NCI-H1436 treated with DMSO at 0.1 percent for 48 hours (cell line): ENCODE data around the gene SH2D2A.

Experiments used
- DNase-seq: peaks from one replicate; lab custom pipeline; 2025; lab: John Stamatoyannopoulos, UW

SH2D2A gene

DNA sequence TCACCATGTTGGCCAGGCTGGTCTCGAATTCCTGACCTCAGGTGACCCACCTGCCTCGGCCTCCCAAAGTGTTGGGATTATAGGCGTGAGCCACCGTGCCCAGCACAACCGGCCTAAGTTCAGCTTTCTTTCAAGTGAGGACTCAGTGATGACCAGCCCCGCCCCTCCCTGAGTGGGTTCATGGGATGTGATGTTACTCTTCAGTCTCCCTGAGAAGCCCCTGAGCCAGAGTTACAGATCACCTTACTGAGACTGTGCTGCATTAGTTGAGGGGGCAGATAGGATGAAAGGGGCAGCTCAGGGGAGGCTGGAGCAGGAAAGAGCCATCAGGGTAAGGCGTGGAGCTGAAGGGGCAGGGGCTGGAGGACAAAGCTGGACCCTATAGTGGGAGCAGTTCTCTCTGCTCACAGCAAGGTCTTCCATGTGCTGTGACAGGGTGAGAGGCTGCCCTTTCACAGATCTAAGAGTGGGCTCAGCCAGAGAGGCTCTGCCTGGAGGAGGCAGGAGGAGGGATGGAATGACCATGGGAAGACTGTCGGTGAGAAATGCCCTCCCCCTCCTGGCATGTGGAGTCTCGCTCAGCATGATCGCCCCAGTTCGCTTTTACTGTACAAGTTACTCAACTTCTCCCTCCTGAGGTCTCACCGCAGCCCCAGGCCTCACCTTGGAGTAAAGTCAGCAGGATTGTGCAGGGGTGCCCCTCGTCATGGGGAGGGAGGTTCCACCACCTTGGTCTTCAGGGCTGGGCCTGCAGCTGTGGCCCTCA is 13.4 kb downstream of the SH2D2A start:
- no peak for DNase-seq

DNA sequence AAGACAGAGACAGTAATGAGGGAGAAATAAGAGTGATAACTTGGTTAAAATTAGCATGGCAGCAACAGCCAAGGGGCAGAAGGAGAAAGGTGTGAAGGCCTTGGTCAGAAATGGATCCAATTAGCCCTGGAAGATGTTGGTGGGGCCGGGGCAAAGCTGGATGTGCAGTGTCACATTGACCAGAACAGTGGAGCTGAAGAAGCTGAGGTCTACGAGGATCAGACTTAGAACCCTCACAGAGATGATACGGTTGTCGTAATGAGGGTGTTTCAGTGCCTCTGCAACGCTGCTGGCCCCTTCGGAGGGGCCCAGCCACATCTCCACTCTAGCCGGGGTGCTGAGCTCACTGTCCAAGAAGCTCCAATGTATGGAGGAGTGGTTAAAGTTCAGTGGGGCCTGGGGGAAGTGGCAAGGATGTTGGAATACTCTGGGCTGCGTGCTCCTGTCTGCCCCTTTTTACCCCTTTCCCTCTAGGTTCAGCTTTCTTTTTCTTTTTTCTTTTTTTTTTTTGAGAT is 14.2 kb downstream of the SH2D2A start:
- DNase-seq: no peak

DNA sequence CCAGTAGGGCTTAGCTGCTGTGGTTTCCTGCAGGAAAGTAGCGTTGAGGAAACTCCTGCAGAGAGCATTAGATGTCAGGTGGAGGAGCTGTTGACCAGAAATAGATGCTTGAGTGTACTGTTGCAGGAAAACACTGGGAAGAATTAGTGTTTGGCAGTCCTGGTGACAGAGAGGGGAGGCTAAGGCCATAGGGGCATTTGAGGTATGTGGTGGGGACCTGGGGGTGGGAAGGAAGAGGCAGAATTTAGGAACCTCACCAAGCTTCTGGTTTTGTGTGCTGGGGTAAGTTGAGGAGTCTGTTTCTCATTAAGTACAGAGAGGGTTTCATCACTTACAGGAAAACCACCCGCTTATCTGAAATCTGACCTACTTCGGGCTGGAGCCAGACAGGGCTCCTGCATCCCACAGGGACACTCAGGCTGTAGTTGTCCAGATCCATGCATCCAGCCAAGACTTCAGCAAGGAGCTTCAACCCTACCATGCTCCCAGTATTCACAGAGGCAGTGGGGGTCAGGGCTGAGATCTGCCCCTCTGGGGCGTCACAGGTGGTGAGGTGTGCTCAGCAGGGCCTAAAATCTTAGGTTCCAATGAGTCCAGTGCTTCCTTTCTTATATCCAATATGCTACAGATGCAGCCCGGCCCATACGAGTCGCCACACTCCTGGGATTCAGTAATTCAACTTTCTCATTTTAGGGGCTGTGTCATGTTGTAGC is 15.1 kb downstream of the SH2D2A start:
- no peak for DNase-seq

DNA sequence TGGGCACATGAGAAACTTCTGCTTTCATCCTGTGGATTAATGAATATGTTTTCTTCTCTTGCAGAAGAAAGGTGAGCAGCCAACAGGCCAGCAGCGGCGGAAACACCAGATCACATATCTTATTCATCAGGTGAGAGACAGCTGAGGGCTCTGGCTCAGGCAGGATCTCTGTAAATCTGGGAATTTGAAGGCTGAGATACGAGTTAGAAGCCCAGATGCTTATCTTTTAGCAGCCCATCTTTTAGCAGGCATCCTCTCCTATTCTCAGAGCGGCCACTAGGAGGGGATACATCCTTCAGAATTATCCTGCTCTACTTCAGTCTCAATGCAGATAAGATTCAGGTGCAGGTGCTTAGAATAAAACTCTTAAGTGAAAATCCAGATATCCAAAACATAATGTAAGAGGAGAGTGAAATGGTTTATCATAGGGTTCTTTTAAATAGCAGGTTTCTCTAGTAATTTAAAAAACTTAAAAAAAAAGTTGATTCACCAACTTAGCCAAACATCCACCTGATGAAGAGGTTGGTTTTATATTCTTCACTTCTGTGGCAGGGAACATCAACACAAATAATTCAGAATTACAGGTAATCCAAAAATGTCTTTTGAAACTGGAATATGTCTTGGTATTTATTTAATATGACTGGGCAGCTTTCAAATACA is 19.3 kb downstream of the SH2D2A start:
- DNase-seq: no peak

DNA sequence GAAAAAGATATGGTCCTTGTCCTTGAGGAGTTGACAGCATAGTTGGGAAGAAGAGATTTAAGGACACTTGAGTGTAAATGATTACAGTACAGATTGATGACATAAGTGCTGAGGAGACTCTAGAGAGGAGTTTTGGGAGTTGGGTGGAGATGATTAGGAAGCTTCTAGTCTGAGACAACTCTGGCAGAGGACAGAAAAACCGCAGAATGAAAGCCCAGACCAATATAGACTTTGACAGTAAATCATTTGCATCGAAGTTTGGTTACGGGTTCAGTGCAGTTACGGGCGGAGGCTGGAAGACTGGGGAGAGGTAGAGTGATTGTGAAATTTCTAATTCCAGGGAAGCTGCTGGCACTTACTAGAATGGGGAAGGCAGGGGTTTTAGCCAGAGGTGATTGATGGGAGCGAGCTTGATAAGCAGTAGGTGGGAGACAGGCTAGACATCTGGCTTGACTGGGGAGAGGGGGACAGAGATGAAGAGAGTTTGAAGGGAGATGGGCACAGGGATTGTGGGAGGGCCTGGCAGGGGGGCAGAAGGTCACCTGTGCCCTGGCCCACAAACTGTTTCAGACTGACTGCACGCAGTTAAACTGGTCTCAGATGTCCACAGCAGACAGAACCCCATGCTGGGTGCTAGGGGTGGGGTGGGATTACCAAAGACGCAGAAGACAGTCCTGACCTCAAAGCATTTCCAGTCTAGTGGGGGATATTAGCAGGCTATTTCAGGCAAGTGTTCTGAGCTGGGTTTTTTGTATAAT is 20.1 kb downstream of the SH2D2A start:
- DNase-seq: no peak

DNA sequence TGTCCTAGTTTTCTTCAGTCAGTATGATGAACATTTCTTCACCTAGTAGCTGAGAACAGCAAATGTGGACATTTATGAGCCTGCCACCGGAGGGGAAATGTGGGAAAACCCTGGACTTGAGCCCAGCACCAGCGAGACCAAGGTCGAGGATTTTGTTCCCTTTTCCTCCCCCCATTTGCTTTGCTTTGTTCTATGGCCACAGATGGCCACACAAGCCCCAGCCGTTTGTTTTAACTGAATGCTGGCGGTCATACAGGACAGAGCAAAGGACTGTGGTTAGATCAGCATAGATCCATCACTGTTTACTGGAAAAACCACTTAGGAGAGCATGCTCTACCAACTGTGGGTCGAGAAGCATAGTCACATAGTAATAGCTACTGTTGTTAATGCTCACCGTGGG is 20.9 kb downstream of the SH2D2A start:
- no peak for DNase-seq

DNA sequence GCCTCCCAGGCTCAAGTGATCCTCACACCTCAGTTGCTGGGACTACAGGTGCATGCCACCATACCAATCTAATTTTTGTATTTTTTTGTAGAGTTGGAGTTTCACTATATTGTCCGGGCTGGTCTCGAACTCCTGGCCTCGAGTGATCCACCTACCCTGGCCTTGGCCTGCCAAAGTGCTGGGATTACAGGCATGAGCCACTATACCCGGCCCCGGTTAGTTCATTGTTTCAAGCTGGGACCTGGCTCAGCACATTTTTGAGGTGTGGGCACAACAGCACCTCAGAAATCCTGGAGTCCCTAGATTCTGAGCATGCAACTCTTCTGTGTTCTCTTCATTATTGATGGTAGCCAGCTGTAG is 21.3 kb downstream of the SH2D2A start:
- no peak for DNase-seq

DNA sequence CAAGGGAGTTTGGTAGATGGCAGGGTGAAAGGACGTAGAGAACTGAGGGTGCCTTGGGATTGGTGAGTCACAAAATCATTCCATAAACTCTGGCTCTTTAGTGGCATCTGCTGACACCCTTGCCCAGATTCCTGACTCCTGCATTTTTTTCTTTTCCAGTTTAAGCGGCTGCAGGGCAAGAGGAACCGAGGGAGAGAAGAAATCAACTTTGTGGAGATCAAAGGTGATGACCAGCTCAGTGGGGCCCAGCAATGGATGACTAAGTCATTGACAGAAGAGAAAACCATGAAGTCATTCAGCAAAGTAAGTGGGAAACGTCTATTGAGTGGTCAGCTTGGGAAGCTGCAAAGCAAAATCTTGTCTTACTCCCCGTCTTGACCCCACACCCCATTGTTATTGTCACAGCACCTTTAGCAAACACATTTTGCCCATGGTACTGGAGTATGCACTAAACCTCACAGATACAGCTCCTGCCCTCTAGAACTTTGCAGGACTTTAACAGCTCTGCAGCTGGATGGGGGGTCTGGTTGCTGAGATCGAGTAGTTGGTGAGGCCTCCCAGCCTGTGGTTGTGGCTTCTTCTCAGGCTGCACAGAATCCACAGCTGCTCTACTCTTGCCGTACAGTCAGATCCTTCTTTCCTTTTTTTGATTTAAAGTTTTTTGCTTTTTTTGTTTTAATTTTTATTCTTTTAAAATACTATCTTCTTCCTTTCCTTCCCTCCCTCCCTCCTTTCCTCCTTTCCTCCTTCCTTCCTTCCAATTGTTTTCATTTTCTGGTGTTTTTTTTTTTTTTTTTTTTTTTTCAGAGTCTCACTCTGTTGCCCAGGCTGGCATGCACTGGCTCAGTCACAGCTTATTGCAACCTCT is 21.9 kb downstream of the SH2D2A start:
- DNase-seq: no peak

DNA sequence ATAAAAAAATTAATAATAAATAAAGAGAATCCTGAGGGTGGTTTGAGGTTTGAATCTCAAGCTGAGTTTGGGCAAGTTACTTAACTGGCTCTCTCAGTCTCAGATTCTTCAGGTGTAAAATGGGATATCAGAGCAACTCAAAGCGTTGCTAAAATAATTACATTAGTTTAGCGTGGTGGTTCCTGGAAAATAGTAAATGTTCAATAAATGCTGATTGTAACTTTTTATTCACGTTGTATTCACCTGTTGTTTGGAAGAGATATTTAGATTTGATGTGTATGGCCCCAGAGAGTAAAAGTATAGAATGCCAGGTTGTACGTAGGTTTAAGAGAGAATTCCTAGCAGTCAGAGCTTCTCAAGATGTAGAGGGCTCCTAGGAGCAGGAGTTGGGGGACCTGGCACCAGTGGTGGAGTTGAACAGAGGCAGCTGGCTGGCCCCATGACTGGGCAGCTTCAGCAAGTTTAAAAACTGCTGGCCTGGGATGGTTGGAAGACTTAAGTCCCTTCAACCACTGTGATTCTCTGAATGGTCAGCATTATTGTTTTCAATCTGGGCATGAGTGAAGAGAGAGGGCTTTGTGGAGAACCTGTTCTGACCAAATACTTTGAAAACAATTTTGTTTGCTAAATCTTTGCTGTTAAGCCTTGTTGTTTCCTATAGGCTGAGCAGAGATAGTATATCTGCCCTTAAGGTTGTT is 26.9 kb downstream of the SH2D2A start:
- no peak for DNase-seq

DNA sequence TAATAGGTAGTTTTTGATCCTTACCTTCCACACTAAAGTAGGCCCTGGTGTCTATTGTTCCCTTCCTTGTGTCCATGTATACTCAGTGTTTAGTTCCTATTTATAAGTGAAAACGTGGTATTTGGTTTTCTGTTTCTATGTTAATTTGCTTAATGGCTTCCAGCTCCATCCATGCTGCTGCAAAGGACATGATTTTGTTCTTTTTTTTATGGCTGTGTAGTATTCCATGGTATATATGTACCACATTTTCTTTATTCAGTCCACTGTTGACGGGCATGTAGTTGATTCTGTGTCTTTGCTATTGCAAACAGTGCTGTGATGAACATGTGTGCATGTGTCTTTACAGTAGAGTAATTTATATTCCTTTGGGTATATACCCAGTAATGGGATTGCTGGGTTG is 28.5 kb downstream of the SH2D2A start:
- DNase-seq: no peak

DNA sequence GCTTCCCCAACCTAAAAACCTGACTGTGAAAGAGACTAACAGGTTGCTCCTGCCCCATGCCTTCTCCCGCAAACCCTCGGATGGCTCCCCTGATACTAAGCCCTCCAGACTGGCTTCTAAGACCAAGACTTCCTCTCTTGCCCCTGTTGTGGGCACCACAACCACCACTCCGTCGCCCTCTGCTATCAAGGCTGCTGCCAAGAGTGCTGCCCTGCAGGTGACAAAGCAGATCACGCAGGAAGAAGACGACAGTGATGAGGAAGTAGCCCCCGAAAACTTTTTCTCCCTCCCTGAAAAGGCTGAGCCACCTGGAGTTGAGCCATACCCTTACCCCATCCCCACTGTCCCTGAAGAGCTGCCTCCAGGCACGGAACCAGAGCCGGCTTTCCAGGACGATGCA is 30.0 kb downstream of the SH2D2A start:
- no peak for DNase-seq

DNA sequence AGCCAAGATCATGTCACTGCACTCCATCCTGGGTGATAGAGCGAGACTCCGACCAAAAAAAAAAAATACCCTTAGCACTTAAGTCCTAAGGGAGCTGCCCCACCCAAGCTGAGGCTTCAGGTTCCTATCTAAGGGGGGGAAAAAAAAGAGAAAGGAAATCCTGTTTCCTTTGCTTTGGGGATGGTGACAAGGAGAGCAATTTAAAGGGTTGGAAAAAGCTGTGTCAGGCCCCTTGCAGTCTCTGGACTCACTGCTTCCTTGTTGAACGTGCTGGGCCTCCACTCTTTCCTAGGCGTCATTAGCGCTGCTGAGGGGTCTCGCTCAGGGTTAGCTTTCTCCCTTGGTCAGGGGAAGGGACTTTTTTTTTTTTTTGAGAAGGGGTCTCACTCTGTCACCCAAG is 31.2 kb downstream of the SH2D2A start:
- no peak for DNase-seq

DNA sequence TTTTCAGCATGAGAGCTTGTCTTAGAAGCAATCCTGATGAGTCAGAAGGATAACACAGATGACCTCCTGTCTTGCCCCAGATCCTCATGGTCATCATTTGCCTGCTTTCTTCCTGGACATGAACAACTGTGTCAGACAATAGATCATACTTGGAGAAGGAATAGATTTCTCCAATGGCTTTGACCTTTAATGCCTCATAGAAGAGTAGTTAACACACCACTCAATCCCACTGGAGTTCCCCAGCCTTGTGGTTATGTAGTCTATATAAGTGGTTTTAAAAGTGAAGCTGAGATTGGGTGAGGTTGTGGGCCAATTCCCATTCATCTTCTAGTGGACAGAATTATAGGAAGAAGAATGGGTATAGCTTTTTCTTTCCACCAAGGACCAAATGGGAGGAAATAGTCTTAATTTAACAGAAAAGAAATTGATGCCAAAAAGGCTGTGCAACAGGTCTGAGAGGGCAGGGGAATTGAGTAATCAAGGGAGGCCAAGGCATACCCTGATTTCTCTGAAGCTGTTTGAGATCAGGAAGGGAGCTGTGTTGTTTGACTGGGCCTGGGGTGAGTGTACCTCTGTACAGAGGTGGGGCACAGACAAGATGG is 35.0 kb downstream of the SH2D2A start:
- no peak for DNase-seq

DNA sequence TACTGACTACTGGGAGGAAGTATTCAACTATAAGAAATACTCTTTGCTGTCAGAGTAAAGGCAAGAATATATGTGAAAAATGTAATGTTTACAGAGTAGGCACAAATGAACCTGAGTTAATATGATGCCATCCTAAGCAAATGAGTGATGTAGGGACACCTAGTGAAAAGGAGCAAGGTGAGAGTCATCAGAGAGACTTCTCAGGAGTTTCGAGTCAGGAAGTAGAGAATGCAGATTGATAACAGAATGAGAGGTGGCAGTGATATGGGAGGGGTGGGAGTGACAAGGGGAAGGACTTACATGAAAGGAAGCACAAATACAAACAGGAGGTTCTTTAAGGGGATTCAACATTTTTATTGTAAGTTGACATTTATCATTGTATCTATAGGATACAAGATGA is 39.1 kb downstream of the SH2D2A start:
- DNase-seq: no peak

DNA sequence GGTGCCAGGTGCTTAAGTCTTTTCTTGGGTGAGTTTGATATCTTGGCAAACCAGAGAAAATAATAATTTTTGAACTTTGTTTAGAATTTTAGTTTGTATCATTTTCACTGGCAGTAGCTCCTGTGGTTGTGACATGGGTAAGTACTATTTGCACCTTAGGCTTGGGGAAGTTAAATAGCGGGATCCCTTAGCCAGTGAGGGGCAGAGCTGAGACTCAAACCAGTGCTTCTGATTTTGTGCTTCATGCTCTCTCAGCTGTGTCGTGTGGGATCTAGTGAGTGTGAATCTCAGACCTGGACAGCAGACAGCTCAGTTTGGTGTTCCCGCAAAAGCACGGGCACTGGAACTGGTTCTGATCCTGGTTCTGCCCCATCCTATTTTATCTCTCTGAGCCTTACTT is 39.7 kb downstream of the SH2D2A start:
- no peak for DNase-seq

DNA sequence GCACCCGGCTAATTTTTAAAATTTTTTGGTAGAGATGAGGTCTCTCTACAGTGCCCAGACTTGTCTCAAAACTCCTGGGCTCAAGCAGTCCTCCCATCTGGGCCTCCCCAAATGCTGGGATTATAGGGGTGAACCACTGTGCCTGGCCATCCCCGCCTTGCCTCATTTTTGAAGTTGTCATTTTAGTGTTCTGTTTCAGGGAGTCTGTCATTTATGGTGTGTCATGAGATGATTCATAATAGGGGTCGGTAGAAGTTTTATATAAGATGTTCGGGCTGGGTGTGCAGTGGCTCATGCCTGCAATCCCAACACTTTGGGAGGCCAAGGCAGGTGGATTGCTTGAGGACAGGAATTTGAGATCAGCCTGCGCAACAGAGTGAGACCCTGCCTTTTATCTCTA is 40.8 kb downstream of the SH2D2A start:
- no peak for DNase-seq

DNA sequence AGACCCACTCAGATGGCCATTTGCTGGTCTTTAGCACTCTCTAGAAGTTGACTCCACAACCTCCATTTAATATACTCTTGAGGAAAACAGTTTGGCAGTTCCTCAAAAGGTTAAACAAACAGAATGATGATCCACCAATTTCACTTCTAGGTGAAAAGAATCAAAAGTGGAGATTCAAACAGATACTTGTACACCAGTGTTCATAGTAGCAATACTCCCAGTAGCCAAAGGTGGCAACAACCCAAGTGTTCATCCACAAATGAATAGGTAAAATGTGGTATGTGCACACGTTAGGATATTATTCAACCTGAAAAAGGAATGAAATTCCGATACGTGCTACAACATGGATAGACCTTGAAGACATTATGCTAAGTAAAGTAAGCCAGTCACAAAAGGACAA is 43.0 kb downstream of the SH2D2A start:
- no peak for DNase-seq

DNA sequence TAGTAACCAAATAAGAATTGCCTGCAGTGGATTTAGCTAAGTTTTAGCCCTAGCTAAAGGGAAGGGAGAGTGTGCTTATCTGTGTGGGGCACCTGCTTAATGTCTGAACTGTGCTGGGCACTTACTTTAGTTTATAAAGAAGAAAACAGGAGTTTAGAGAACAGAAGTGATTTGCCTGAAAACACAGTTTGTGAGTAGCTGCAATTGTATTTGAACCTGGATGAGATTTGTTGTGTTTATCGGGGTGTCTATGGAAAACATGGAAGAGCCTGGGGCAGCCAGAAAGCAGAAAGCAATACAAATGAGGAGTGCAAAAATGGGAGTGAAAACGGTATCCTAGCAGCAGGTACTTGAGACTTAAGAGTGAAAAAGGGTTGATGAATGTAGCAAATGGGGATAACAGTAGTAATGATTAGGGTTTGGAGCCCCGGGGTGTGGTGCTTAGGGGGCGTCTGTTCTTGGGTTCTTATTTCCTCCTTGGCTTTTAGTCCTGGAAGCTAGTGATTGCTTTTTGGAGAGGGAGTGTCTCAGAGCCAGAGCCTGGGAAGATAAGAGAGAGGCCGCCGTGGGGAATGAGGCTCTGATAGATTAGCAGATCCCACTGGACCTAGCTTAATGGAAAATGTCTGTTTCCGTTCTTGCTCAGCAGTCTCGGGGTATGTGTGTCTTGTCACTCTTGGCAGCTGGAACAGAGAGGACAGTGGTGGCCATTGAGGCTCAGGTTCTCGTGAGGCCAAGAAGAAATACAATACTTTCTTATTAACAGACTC is 43.7 kb downstream of the SH2D2A start:
- DNase-seq: no peak

DNA sequence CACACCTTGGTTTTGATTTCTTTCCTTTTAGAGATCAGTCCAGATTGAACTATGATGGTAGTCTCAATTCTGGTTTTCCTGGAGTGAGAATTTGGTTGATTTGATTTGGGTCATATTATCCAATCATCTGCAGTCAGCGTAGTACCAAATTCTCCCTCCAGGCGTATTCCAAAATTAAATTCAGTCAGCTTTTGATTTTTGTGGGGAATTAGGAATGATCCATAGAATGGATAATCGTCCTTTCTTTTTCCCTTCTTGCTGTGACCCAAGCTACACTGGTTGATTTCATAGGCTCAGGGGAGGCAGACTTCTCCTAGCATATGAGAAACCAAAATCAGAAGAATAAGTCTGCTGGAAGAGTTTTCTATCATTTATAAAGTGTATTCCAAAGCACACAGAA is 44.4 kb downstream of the SH2D2A start:
- no peak for DNase-seq
